ENCODE measurements around the gene NDUFA12.

Gene NDUFA12

DNA sequence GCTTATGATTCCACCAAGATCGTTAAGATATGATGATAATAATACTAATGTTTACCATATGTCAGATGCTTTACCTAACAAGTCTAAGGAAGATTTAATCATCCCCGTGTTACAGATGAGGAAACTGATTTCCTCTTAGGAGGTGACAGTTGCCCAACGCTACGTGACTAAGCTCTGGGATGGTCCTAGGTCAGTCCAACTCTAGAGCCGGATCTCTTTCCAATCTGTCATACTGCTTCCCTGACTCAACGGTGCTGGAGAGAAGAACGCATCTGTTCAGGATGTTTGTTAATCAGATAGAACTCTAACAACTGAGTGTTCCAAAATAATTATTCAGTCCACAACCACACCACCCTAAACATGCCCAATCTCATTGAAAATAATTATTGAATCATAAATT lies 39.8 kb downstream of the NDUFA12 start:
- Histone ChIP-seq H3K27ac (ENCODE audit: low read depth, low read length) (no peak overlapping the region), H3K36me3 (ENCODE audit: control insufficient read depth, insufficient read depth, low read length) (no peaks in the 10 kb centered on the region), H3K9ac (ENCODE audit: low read length) (no peak overlapping the region), H3K9me3 (ENCODE audit: control insufficient read depth, insufficient read depth, low read depth, low read length) (no peaks in the 10 kb centered on the region), H3K4me1 (ENCODE audit: control insufficient read depth, insufficient read depth, low read length) (no peaks in the 10 kb centered on the region), H3K4me3 (ENCODE audit: low read depth, low read length) (no peak overlapping the region), H3K27me3 (ENCODE audit: control insufficient read depth, insufficient read depth, low read length) (no peaks in the 10 kb centered on the region)

DNA sequence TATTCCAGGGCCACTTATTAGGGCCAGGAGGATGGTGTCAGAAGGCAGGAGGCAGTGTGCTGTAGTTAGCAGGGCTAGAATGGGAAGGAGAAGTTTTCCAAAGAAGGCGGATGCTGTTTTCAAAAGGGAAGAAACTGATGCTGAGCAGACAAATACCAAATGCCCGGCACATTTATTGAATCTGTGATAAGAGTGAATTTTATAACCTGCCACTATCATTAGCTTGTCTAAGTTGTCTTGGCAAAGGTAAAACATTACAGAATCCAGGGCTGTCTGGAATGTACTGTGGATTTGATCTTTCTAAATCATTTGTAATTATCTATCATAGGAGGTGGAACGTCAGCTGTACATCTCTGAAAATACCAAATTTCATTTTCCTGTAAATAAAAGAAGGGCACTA lies 40.8 kb downstream of the NDUFA12 start:
- no peaks in the 10 kb centered on the region for H3K4me1 ChIP-seq (ENCODE audit: control insufficient read depth, insufficient read depth, low read length)
- H3K27ac ChIP-seq (ENCODE audit: low read depth, low read length): no peak overlapping the region
- H3K4me3 ChIP-seq (ENCODE audit: low read depth, low read length): no peak overlapping the region
- H3K36me3 ChIP-seq (ENCODE audit: control insufficient read depth, insufficient read depth, low read length): no peaks in the 10 kb centered on the region
- no peaks in the 10 kb centered on the region for H3K27me3 ChIP-seq (ENCODE audit: control insufficient read depth, insufficient read depth, low read length)
- no peak overlapping the region for H3K9ac ChIP-seq (ENCODE audit: low read length)
- H3K9me3 ChIP-seq (ENCODE audit: control insufficient read depth, insufficient read depth, low read depth, low read length): no peaks in the 10 kb centered on the region

DNA sequence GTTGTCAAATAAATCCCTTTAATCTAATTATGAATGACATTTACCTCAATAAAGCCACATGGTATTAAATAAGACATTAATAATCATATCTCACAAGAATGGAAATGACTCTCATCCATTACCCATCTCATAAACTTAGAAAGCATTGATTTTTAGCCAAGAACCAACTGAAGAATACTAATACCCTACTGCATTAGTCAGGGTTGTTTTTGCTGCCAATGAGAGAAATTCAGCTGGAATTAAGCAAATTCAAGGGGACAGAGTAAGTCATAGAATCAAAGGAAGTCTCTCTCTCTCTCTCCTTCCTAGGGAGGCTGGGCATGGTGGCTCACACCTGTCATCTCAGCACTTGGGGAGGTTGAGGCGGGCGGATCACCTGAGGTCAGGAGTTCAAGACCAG lies 41.6 kb downstream of the NDUFA12 start:
- H3K4me1 ChIP-seq (ENCODE audit: control insufficient read depth, insufficient read depth, low read length): no peaks in the 10 kb centered on the region

DNA sequence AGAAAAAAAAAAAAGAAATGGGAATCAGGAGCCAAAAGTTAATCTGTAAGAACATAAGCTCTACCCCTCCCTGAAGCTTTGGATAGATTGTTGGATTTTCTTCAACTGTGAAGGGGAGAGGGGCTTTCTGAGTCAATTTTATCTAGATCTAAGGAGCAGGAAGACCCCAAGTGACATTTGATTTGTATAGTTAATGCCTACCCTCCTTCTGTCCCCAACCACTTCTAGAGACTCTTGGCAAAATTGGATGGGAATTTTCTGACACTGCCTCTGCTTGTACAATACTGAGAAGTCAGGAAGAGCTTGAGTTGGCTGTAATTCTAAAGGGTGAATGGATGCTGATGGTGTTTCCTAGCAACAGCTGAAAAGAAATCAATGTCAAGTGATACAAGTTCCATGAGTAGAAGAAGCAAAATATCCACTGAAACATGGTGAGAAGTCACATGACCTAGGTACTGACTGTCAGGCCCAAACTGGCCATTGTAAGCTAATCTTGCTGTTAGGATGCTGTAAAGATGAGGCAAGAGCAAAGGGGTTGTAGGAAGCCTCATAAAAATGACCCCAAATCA lies 42.2 kb downstream of the NDUFA12 start:
- Histone ChIP-seq H3K9me3 (ENCODE audit: control insufficient read depth, insufficient read depth, low read depth, low read length) (no peaks in the 10 kb centered on the region), H3K36me3 (ENCODE audit: control insufficient read depth, insufficient read depth, low read length) (no peaks in the 10 kb centered on the region), H3K4me3 (ENCODE audit: low read depth, low read length) (no peak overlapping the region), H3K27ac (ENCODE audit: low read depth, low read length) (no peak overlapping the region), H3K4me1 (ENCODE audit: control insufficient read depth, insufficient read depth, low read length) (no peaks in the 10 kb centered on the region), H3K9ac (ENCODE audit: low read length) (no peak overlapping the region), H3K27me3 (ENCODE audit: control insufficient read depth, insufficient read depth, low read length) (no peaks in the 10 kb centered on the region)

More for the DNA sequence above, 41.6 kb downstream of the NDUFA12 start:
- no peak overlapping the region for H3K4me3 ChIP-seq (ENCODE audit: low read depth, low read length)
- no peak overlapping the region for H3K9ac ChIP-seq (ENCODE audit: low read length)
- no peaks in the 10 kb centered on the region for H3K27me3 ChIP-seq (ENCODE audit: control insufficient read depth, insufficient read depth, low read length)
- no peaks in the 10 kb centered on the region for H3K36me3 ChIP-seq (ENCODE audit: control insufficient read depth, insufficient read depth, low read length)
- no peak overlapping the region for H3K27ac ChIP-seq (ENCODE audit: low read depth, low read length)
- no peaks in the 10 kb centered on the region for H3K9me3 ChIP-seq (ENCODE audit: control insufficient read depth, insufficient read depth, low read depth, low read length)

DNA sequence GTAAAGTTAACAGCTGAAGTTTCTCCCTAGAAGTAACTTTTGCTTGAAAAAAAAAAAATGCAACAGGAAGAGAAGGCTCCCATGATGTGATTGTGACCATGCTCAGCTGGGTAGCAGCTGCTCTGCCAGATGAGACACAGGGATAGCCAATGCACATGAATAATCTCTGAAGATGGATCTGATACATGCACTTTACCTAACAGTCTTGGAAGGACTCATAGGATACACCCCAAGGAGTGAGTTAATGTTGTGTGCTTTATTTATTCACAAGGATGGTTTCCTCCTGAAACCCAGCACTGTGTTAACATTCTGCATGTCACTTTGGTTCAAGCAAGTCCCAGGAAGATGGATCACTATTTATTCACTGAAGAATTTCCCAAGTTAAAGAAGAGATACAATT lies 46.5 kb downstream of the NDUFA12 start:
- no peak overlapping the region for H3K9ac ChIP-seq (ENCODE audit: low read length)
- no peaks in the 10 kb centered on the region for H3K9me3 ChIP-seq (ENCODE audit: control insufficient read depth, insufficient read depth, low read depth, low read length)
- H3K36me3 ChIP-seq (ENCODE audit: control insufficient read depth, insufficient read depth, low read length): no peaks in the 10 kb centered on the region
- no peak overlapping the region for H3K4me3 ChIP-seq (ENCODE audit: low read depth, low read length)
- no peaks in the 10 kb centered on the region for H3K4me1 ChIP-seq (ENCODE audit: control insufficient read depth, insufficient read depth, low read length)
- H3K27me3 ChIP-seq (ENCODE audit: control insufficient read depth, insufficient read depth, low read length): no peaks in the 10 kb centered on the region
- no peak overlapping the region for H3K27ac ChIP-seq (ENCODE audit: low read depth, low read length)

DNA sequence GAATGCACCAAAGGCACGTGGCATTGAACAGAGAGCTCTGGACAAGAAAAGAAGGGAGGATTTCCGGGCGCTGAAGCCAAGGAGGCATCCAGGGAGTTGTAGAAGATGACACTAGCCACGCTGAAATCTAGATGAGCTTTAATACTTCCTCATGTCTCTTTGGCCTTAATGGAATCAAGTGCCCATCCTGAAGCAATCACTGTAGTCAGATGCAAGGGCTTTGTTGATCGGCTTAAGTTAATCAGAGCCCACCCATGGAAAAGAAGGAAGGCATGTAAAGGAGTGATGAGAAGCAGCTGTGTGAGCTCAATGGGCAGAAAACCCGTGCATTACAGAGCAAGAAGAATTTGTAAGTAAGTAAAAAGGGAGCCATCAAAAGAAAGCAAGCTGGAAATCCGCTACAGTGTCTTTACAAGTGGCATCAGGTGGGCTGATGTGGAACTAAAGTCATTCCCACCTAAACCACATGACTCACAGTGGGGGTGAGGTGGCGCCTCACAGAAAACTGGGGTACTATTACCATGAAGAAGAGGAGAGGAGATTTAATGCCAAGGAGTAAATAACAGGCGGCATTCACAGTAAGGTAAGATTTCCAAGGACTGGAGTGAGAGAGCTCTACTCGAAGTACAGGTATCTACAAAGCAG lies 48.4 kb downstream of the NDUFA12 start:
- Histone ChIP-seq H3K27me3 (ENCODE audit: control insufficient read depth, insufficient read depth, low read length) (no peaks in the 10 kb centered on the region), H3K27ac (ENCODE audit: low read depth, low read length) (no peak overlapping the region), H3K9me3 (ENCODE audit: control insufficient read depth, insufficient read depth, low read depth, low read length) (no peaks in the 10 kb centered on the region), H3K9ac (ENCODE audit: low read length) (no peak overlapping the region), H3K36me3 (ENCODE audit: control insufficient read depth, insufficient read depth, low read length) (no peaks in the 10 kb centered on the region), H3K4me3 (ENCODE audit: low read depth, low read length) (no peak overlapping the region), H3K4me1 (ENCODE audit: control insufficient read depth, insufficient read depth, low read length) (no peaks in the 10 kb centered on the region)

DNA sequence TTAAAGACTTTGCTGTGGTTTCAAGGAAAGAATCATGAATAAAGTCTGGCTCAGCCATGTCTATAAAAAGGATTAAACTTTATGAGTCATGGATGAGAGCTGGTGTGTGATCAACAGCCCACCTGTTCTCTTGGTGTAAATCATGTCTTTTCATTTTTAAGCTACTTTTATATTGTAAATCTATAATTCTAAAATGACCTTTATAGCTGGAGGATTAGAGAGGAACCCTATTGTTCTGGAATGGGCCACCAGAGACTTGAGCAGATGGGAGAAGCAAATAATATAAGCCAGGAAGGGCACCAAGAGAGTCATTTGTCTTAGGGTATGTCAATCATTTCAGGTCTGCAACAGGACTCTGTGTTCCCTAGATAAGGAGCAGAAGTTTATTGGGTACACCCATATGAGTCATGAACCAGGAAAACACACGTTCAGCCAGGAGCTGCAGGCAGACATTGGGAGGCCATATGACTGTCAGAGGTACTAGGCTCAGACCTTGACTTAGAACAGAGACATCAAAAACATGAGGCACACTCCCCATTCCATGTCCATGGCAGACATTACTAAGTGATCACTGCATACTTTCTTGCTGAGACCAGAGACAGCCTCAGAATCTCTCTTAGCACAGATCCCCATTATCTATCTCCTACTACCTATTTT lies 49.3 kb downstream of the NDUFA12 start:
- H3K27me3 ChIP-seq (ENCODE audit: control insufficient read depth, insufficient read depth, low read length): no peaks in the 10 kb centered on the region
- H3K36me3 ChIP-seq (ENCODE audit: control insufficient read depth, insufficient read depth, low read length): no peaks in the 10 kb centered on the region

DNA sequence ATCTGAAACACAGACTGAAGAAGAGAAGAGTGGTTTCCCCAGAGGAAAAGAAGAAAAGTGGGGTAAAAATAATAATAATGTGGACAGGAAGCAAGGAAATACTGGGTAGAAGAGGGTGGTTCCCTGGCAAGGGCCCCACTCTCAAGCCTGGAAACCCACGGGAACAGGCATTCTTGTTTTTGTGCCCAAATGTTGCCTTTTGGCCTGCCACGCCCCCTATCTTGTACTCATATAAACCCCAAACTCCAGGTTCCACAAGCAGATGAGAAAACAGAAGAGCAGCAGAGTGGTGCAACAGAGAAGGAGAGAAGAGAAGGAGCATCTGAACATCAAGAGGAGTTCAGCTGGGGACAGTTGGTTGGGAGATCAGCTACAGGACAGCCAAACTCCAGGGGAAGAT lies 51.2 kb downstream of the NDUFA12 start:
- Histone ChIP-seq H3K27me3 (ENCODE audit: control insufficient read depth, insufficient read depth, low read length) (no peaks in the 10 kb centered on the region), H3K36me3 (ENCODE audit: control insufficient read depth, insufficient read depth, low read length) (no peaks in the 10 kb centered on the region), H3K4me3 (ENCODE audit: low read depth, low read length) (no peak overlapping the region), H3K9ac (ENCODE audit: low read length) (no peak overlapping the region), H3K27ac (ENCODE audit: low read depth, low read length) (no peak overlapping the region), H3K4me1 (ENCODE audit: control insufficient read depth, insufficient read depth, low read length) (no peaks in the 10 kb centered on the region), H3K9me3 (ENCODE audit: control insufficient read depth, insufficient read depth, low read depth, low read length) (no peaks in the 10 kb centered on the region)

More for the DNA sequence above, 49.3 kb downstream of the NDUFA12 start:
- Histone ChIP-seq H3K27ac (ENCODE audit: low read depth, low read length) (no peak overlapping the region), H3K9ac (ENCODE audit: low read length) (no peak overlapping the region), H3K4me3 (ENCODE audit: low read depth, low read length) (no peak overlapping the region), H3K9me3 (ENCODE audit: control insufficient read depth, insufficient read depth, low read depth, low read length) (no peaks in the 10 kb centered on the region), H3K4me1 (ENCODE audit: control insufficient read depth, insufficient read depth, low read length) (no peaks in the 10 kb centered on the region)

DNA sequence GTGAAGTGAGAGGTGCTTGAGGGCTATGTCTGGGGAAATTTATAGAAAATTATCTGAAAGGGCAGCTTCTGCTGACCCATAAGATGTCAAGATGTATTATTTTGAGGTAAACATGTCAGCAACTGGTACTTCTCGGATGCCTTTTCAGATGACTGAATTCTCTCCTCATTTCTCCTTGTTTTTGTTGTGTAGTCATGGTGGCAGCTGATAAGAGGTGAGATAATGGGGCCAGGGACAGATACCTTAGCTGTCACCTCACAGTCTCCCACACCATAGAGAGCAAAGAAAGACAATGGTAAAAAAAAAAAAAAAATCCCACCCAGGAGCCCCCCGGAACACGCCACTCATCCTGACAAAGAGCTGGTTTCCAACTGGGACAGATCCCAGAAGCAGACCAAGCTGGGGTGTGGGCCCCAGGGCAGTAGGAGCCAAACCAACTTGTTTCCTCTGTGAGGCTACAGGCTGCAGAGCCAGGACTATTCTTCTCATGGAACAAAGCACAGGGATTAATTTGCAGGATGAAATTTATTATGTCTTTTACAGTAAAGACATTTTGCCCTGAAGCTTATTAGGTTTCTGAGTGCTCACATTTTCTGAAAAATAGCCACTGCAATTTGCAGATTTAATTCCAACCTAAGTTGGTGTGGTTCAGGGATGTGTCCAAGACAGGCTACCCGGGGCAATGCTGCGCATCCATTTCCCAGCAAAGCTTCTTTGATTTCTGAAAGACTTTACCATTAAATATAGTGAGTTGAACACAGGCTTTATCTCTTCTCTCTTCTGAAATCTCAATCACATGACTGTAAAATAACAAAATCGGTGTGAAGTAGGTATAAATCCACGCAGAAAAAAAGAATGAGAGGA lies 52.2 kb downstream of the NDUFA12 start:
- H3K9ac ChIP-seq (ENCODE audit: low read length): no peak overlapping the region
- H3K4me3 ChIP-seq (ENCODE audit: low read depth, low read length): no peak overlapping the region
- no peaks in the 10 kb centered on the region for H3K27me3 ChIP-seq (ENCODE audit: control insufficient read depth, insufficient read depth, low read length)
- no peaks in the 10 kb centered on the region for H3K4me1 ChIP-seq (ENCODE audit: control insufficient read depth, insufficient read depth, low read length)
- H3K27ac ChIP-seq (ENCODE audit: low read depth, low read length): no peak overlapping the region; the same call in 1 of the 2 replicates
- no peaks in the 10 kb centered on the region for H3K36me3 ChIP-seq (ENCODE audit: control insufficient read depth, insufficient read depth, low read length)
- H3K9me3 ChIP-seq (ENCODE audit: control insufficient read depth, insufficient read depth, low read depth, low read length): no peaks in the 10 kb centered on the region

DNA sequence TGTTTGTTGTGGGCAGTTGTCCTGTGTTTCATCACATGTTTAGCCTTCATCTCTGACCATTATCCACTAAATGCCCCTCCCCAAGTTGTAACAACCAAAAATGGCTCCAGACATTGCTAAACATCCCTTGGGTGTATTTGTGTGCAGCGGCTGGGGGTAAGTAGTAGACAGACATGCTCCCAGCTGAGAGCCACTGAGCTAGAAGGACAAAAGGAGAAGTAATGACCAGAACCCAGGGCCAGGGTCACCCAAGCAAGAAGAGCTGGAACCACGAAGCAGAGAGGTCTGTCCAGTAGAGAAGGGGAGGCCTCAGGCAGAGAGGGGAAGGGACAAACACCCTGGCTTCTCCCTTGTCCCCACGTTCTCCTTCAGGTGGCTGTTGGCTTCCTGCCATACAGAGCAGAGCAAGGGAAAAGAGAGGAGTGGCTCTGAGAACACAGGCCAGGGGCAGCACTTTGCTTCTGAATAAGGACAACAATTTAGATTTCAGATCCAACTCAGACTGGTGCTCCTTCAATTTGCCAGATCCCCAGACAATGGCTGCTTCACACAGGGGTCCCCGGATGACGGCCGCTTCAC lies 55.2 kb downstream of the NDUFA12 start:
- no peaks in the 10 kb centered on the region for H3K4me1 ChIP-seq (ENCODE audit: control insufficient read depth, insufficient read depth, low read length)
- no peak overlapping the region for H3K9ac ChIP-seq (ENCODE audit: low read length)
- no peaks in the 10 kb centered on the region for H3K9me3 ChIP-seq (ENCODE audit: control insufficient read depth, insufficient read depth, low read depth, low read length)
- H3K27ac ChIP-seq (ENCODE audit: low read depth, low read length): no peak overlapping the region
- no peaks in the 10 kb centered on the region for H3K27me3 ChIP-seq (ENCODE audit: control insufficient read depth, insufficient read depth, low read length)
- no peaks in the 10 kb centered on the region for H3K36me3 ChIP-seq (ENCODE audit: control insufficient read depth, insufficient read depth, low read length)
- H3K4me3 ChIP-seq (ENCODE audit: low read depth, low read length): no peak overlapping the region

All from HUES6 (cell line).